Panc1 (cell line): ENCODE data around the gene HSD3B2. TPM values are rescaled to one million over a fixed set of nuclear protein-coding genes. Genes with fewer than 3 reads are reported as not detected.
"Not testable (repeated sequence)": the region's sequence is repeated elsewhere in the genome, so short reads cannot be mapped to it uniquely, and the experiment has no call there.

Experiments
- ATAC-seq: fragments of 200-7000 bp; cut with Tn5 transposase; 2 replicates; pipeline ENCODE4 v1.9.1; 2020; ENCODE audit warnings: mild to moderate bottlenecking, moderate library complexity
- BruUV-seq: library from RNA; stranded (reverse); fragments of 400-500 nt; replicated peaks from 2 replicates; lab custom pipeline; 2021; lab: Mats Ljungman, UMichigan
- CTCF ChIA-PET: fragments of 300-600 bp; sonication (Branson Sonifier 250); formaldehyde crosslinking; loops from one replicate; lab custom pipeline; 2022; ENCODE audit warnings: antibody characterized with exemption; lab: Charles Lee
- POLR2A ChIA-PET: fragments of 300-600 bp; sonication (Branson Sonifier 250); formaldehyde crosslinking; loops from one replicate; lab custom pipeline; 2022; ENCODE audit warnings: antibody characterized with exemption; lab: Charles Lee
- DNase-seq: peaks from one replicate; pipeline ENCODE4 v3.0.0-alpha.2; 2010; ENCODE audit warnings: low read depth, low spot score
- H3K27ac ChIP-seq: 2 replicates; pipeline ENCODE4 v1.5.1; 2011; ENCODE audit warnings: mild to moderate bottlenecking, low read length, inconsistent platforms
- H3K27me3 ChIP-seq: fragments of 200-500 bp; sonication (Bioruptor generic); 2 replicates; pipeline ENCODE4 v1.6.0; 2014; ENCODE audit warnings: low read length, inconsistent platforms; ENCODE audit not compliant: control insufficient read depth, insufficient read depth
- H3K36me3 ChIP-seq: fragments of 200-500 bp; sonication (Bioruptor generic); 2 replicates; pipeline ENCODE4 v1.5.1; 2014; ENCODE audit warnings: inconsistent platforms, mild to moderate bottlenecking, low read length, moderate library complexity; ENCODE audit not compliant: control insufficient read depth, insufficient read depth
- H3K4me1 ChIP-seq: 2 replicates; pipeline ENCODE4 v1.5.1; 2011; ENCODE audit warnings: inconsistent platforms, mild to moderate bottlenecking, low read length, moderate library complexity; ENCODE audit not compliant: control insufficient read depth, insufficient read depth
- H3K4me3 ChIP-seq, 2 experiments: 2 replicates each; pipeline ENCODE4 v1.5.1; 2011 to 2012; ENCODE audit warnings: low read depth in 2 of 2, low read length in 2 of 2, mild to moderate bottlenecking in 2 of 2, inconsistent platforms in 1 of 2, moderate library complexity in 1 of 2
- H3K9me3 ChIP-seq: fragments of 200-500 bp; sonication (Bioruptor generic); 2 replicates; pipeline ENCODE4 v1.5.1; 2014; ENCODE audit warnings: low read depth, mild to moderate bottlenecking, inconsistent platforms, low read length, moderate library complexity; ENCODE audit not compliant: control insufficient read depth, insufficient read depth
- CTCF ChIP-seq: fragments of 450-650 bp; IDR thresholded peaks from 2 replicates; pipeline ENCODE4 v1.5.1; 2017; ENCODE audit warnings: mild to moderate bottlenecking
- POLR2AphosphoS5 ChIP-seq: IDR thresholded peaks from 2 replicates; pipeline ENCODE4 v1.6.1; 2012; ENCODE audit warnings: mild to moderate bottlenecking, low read depth, low read length, moderate library complexity
- REST ChIP-seq, 2 experiments: IDR thresholded peaks; 2 replicates each; pipeline ENCODE4 v1.6.1; 2011 to 2012; ENCODE audit warnings: low read depth in 2 of 2, control low read depth in 1 of 2, low read length in 1 of 2, mild to moderate bottlenecking in 1 of 2, moderate library complexity in 1 of 2; ENCODE audit not compliant: insufficient read depth in 1 of 2
- SIN3A ChIP-seq: IDR thresholded peaks from 2 replicates; pipeline ENCODE4 v1.6.1; 2012; ENCODE audit warnings: low read depth, mild to moderate bottlenecking, low read length, moderate library complexity, borderline replicate concordance; ENCODE audit not compliant: insufficient read depth
- TCF7L2 ChIP-seq: IDR thresholded peaks from 2 replicates; pipeline ENCODE4 v1.6.1; 2011; ENCODE audit warnings: mild to moderate bottlenecking, low read depth, low read length, inconsistent platforms
- in situ Hi-C: cut with HindIII; loops from 2 replicates; pipeline ENCODE4 v1.10.0; 2016; ENCODE audit warnings: low sequenced_read_pairs, low pct_unique_long_range_greater_than_20kb
- intact Hi-C: fragments of 100-400 bp; cut with micrococcal nuclease; formaldehyde crosslinking; loops from one replicate; pipeline ENCODE4 v1.10.0; 2022; ENCODE audit not compliant: unreplicated experiment
- total RNA-seq: library from RNA; stranded (reverse); gene quantifications from one replicate; pipeline ENCODE4 v1.2.1, GENCODE V29; 2021; ENCODE audit not compliant: unreplicated experiment

HSD3B2 gene
- total RNA-seq, 1 experiment from 2014 or later, result 1.2 TPM

- H3K4me3 ChIP-seq, result no peak overlapping the region
- POLR2A ChIA-PET, result no interaction called here
Measured at GRCh38 chr1:119376594-119376993, 38.4 kb upstream of the HSD3B2 start.

GRCh38 chr1:119377594-119377993, 37.4 kb upstream of the HSD3B2 start:
- in situ Hi-C loops, BruUV-seq, H3K9me3 ChIP-seq, POLR2A ChIA-PET, H3K4me3 ChIP-seq, H3K4me1 ChIP-seq, intact Hi-C loops, DNase-seq, H3K27me3 ChIP-seq, H3K27ac ChIP-seq, H3K36me3 ChIP-seq, ATAC-seq: not testable (repeated sequence)
- CTCF ChIA-PET, result interaction anchor here (0.6 kb wide), 1 partner anchor 31 kb away, joined by 4 read pairs; no protein-coding TSS in a partner anchor

More at GRCh38 chr1:119376594-119376993, 38.4 kb upstream of the HSD3B2 start:
- Histone ChIP-seq H3K9me3 (no peaks in the 10 kb centered on the region), H3K27ac (no peak overlapping the region), H3K36me3 (no peaks in the 10 kb centered on the region), H3K4me1 (no peaks in the 10 kb centered on the region; the same call in 1 of the 2 replicates), H3K27me3 (peaks cover 13% of the 10 kb centered on the region)
- in situ Hi-C loops (no loop called here), intact Hi-C loops (no loop called here)
- TF ChIP-seq POLR2AphosphoS5 (no peak), REST (IDR thresholded peaks at IDR 0.05; ENCODE audit: insufficient read depth in 1 of 2, low read depth in 2 of 2, low read length in 1 of 2) (no peak), SIN3A (no peak), TCF7L2 (no peak), CTCF (no peak)
- CTCF ChIA-PET, result no interaction called here
- DNase-seq (no peak), ATAC-seq (no peak)
- BruUV-seq, result no TSS peak

- H3K27me3 ChIP-seq, result peaks cover 7% of the 10 kb centered on the region; the same call in 1 of the 2 replicates
- DNase-seq, result no peak
- POLR2A ChIA-PET, result no interaction called here
- H3K4me3 ChIP-seq, result no peak overlapping the region
- TF ChIP-seq CTCF (no peak), REST (IDR thresholded peaks at IDR 0.05; ENCODE audit: insufficient read depth in 1 of 2, low read depth in 2 of 2, low read length in 1 of 2) (no peak), POLR2AphosphoS5 (no peak), SIN3A (no peak), TCF7L2 (no peak)
- no peak overlapping the region for H3K27ac ChIP-seq
- H3K36me3 ChIP-seq, result no peaks in the 10 kb centered on the region
- CTCF ChIA-PET, result interaction anchor here (0.7 kb wide), 1 partner anchor 37 kb away, joined by 3 read pairs; no protein-coding TSS in a partner anchor
- intact Hi-C loops (no loop called here), in situ Hi-C loops (no loop called here)
- H3K9me3 ChIP-seq, result no peaks in the 10 kb centered on the region
- no peak for ATAC-seq
- no TSS peak for BruUV-seq
- H3K4me1 ChIP-seq, result no peaks in the 10 kb centered on the region; the same call in 1 of the 2 replicates
Measured at GRCh38 chr1:119379117-119379516, 35.8 kb upstream of the HSD3B2 start.
